ENCODE measurements around the gene PARL. TPM values are rescaled to one million over a fixed set of nuclear protein-coding genes. Genes with fewer than 3 reads are reported as not detected.

PARL gene
- total and polyA plus RNA-seq, 10 donors: 34.5 to 119 (median 56.5) TPM

GRCh38 chr3:183802989-183803388 lies 81.7 kb downstream of the PARL start:
- Histone ChIP-seq H3K36me3 (peaks cover 12 to 100% (median 89%) of the 10 kb centered on the region in 6 donors), H3K9me3 (no peaks in the 10 kb centered on the region), H3K4me1 (no peaks in the 10 kb centered on the region), H3K27ac (no peak overlapping the region), H3K4me3 (no peak overlapping the region), H3K27me3 (replicated peaks in 1 of 7) (no peaks in the 10 kb centered on the region)
- WGBS, 5 donors: 93 to 96% (median 94%) methylated on average over 6 of the region's 6 CpGs
- no peak for DNase-seq
- no peak for TF ChIP-seq CTCF (IDR thresholded peaks at IDR 0.05 in 8 of 11, conservative IDR thresholded peaks at IDR 0.05 in 3 of 11)
- TF ChIP-seq POLR2AphosphoS5 (IDR thresholded peaks at IDR 0.05): no peak
- TF ChIP-seq POLR2A (IDR thresholded peaks at IDR 0.05): no peak
- intact Hi-C loops (cut with DNase I; ENCODE audit: low total_unique reads): no loop called here

GRCh38 chr3:183801601-183802000 lies 83.1 kb downstream of the PARL start:
- WGBS, 5 donors: 82 to 97% (median 95%) methylated on average over 5 of the region's 5 CpGs
- Histone ChIP-seq H3K9me3 (no peaks in the 10 kb centered on the region), H3K4me1 (no peaks in the 10 kb centered on the region), H3K4me3 (no peak overlapping the region), H3K36me3 (peaks cover 12 to 100% (median 81%) of the 10 kb centered on the region in 6 donors), H3K27ac (no peak overlapping the region), H3K27me3 (replicated peaks in 1 of 7) (no peaks in the 10 kb centered on the region)
- intact Hi-C loops (cut with DNase I; ENCODE audit: low total_unique reads): no loop called here
- TF ChIP-seq CTCF (IDR thresholded peaks at IDR 0.05 in 8 of 11, conservative IDR thresholded peaks at IDR 0.05 in 3 of 11) (no peak), POLR2A (IDR thresholded peaks at IDR 0.05) (no peak), POLR2AphosphoS5 (IDR thresholded peaks at IDR 0.05) (no peak)
- no peak for DNase-seq

- intact Hi-C loops (cut with DNase I; ENCODE audit: low total_unique reads): no loop called here
- TF ChIP-seq POLR2AphosphoS5 (IDR thresholded peaks at IDR 0.05) (no peak), CTCF (IDR thresholded peaks at IDR 0.05 in 8 of 11, conservative IDR thresholded peaks at IDR 0.05 in 3 of 11) (no peak), POLR2A (IDR thresholded peaks at IDR 0.05) (no peak)
- WGBS, 5 donors: 80 to 93% (median 88%) methylated on average over 8 of the region's 8 CpGs
- Histone ChIP-seq H3K36me3 (peaks cover 8 to 97% (median 69%) of the 10 kb centered on the region in 6 donors), H3K4me1 (no peaks in the 10 kb centered on the region), H3K9me3 (no peaks in the 10 kb centered on the region), H3K27ac (no peak overlapping the region), H3K4me3 (no peak overlapping the region), H3K27me3 (replicated peaks in 1 of 7) (no peaks in the 10 kb centered on the region)
- DNase-seq: no peak
These were observed 84.3 kb downstream of the PARL start for GRCh38 chr3:183800243-183800863.

- no peak overlapping the region for H3K4me3 ChIP-seq
- no peak for DNase-seq
- no peaks in the 10 kb centered on the region for H3K9me3 ChIP-seq
- WGBS, 5 donors: 90 to 99% (median 94%) methylated on average over 5 of the region's 5 CpGs
- no peak for TF ChIP-seq POLR2AphosphoS5 (IDR thresholded peaks at IDR 0.05)
- TF ChIP-seq POLR2A (IDR thresholded peaks at IDR 0.05): no peak
- no peak for TF ChIP-seq CTCF (IDR thresholded peaks at IDR 0.05 in 8 of 11, conservative IDR thresholded peaks at IDR 0.05 in 3 of 11)
- H3K4me1 ChIP-seq: no peaks in the 10 kb centered on the region
- no peaks in the 10 kb centered on the region for H3K27me3 ChIP-seq (replicated peaks in 1 of 7)
- intact Hi-C loops (cut with DNase I; ENCODE audit: low total_unique reads): no loop called here
- no peak overlapping the region for H3K27ac ChIP-seq
- H3K36me3 ChIP-seq: peaks cover 7 to 93% (median 65%) of the 10 kb centered on the region in 6 donors
These were observed 85.2 kb downstream of the PARL start for GRCh38 chr3:183799461-183799860.

Measured in spleen (tissue), 11 donors.